HCT116 (cell line): Measurements from ENCODE around the gene SFTPA1. TPM values are rescaled to one million over a fixed set of nuclear protein-coding genes. Genes with fewer than 3 reads are reported as not detected.

Experiments used
- ATAC-seq: fragments of 200-7000 bp; cut with Tn5 transposase; 2 replicates; pipeline ENCODE4 v1.9.1; 2020; ENCODE audit warnings: mild to moderate bottlenecking, moderate library complexity
- BruUV-seq: library from RNA; stranded (reverse); fragments of 400-500 nt; replicated peaks from 2 replicates; lab custom pipeline; 2021; lab: Mats Ljungman, UMichigan
- CTCF ChIA-PET: fragments of 300-600 bp; sonication (Branson Sonifier 250); formaldehyde crosslinking; loops from one replicate; lab custom pipeline; 2021; ENCODE audit warnings: antibody characterized with exemption; lab: Charles Lee
- POLR2A ChIA-PET: fragments of 300-600, 350-600 bp; sonication (Branson Sonifier 250); formaldehyde crosslinking; loops from one replicate; lab custom pipeline; 2021; ENCODE audit warnings: antibody characterized with exemption; lab: Charles Lee
- RAD21 ChIA-PET, 2 experiments: fragments of 300-600 bp; sonication (Branson Sonifier 250); formaldehyde crosslinking; loops; one replicate each; lab custom pipeline; 2023; ENCODE audit warnings: low total read pairs in 2 of 2; ENCODE audit not compliant: uncharacterized antibody in 2 of 2, unreplicated experiment in 2 of 2, low non-redundant PET in 1 of 2; lab: Charles Lee
- DNase-seq: peaks from one replicate; pipeline ENCODE4 v3.0.0-alpha.2; 2010; ENCODE audit warnings: low read depth, low spot score
- H2AFZ ChIP-seq: fragments of 200-600 bp; shearing (Covaris generic), sonication (generic); 2 replicates; pipeline ENCODE4 v1.6.1; 2017; ENCODE audit warnings: low read depth, mixed run types, mixed read lengths, antibody characterized with exemption, low read length; ENCODE audit not compliant: poor library complexity, severe bottlenecking
- H3K27ac ChIP-seq: 2 replicates; pipeline ENCODE4 v1.5.1; 2012; ENCODE audit warnings: low read depth, low read length
- H3K27me3 ChIP-seq: fragments of 200-600 bp; sonication (generic); 2 replicates; pipeline ENCODE4 v1.6.1; 2016; ENCODE audit warnings: mixed run types, low read length, mixed read lengths; ENCODE audit not compliant: insufficient read depth
- H3K36me3 ChIP-seq, 2 experiments: fragments of 200-500 bp in 1 of 2; fragments of 200-600 bp in 1 of 2; sonication (Bioruptor generic) in 1 of 2; sonication (generic) in 1 of 2; 2 replicates each; pipeline versions ENCODE4 v1.5.1 to v1.6.1; 2014 to 2016; ENCODE audit warnings: low read length in 2 of 2, inconsistent platforms in 1 of 2, mixed read lengths in 1 of 2, mixed run types in 1 of 2; ENCODE audit not compliant: insufficient read depth in 2 of 2, control insufficient read depth in 1 of 2
- H3K4me1 ChIP-seq, 2 experiments: fragments of 200-600 bp in 1 of 2; sonication (generic) in 1 of 2; 2 replicates each; pipeline versions ENCODE4 v1.5.1 to v1.6.1; 2012 to 2017; ENCODE audit warnings: low read length in 2 of 2, inconsistent platforms in 1 of 2, mild to moderate bottlenecking in 1 of 2, mixed read lengths in 1 of 2, mixed run types in 1 of 2, moderate library complexity in 1 of 2; ENCODE audit not compliant: insufficient read depth in 2 of 2, control insufficient read depth in 1 of 2
- H3K4me2 ChIP-seq: fragments of 200-600 bp; sonication (generic); 2 replicates; pipeline ENCODE4 v1.6.1; 2017; ENCODE audit warnings: mixed run types, low read length, mixed read lengths
- H3K4me3 ChIP-seq, 2 experiments: fragments of 200-600 bp in 1 of 2; sonication (generic) in 1 of 2; replicated peaks in 1 of 2; 2 replicates each; pipeline ENCODE4 v1.5.1; 2011 to 2016; ENCODE audit warnings: low read length in 2 of 2, control low read depth in 1 of 2, low read depth in 1 of 2, mild to moderate bottlenecking in 1 of 2, mixed read lengths in 1 of 2, mixed run types in 1 of 2
- H3K79me2 ChIP-seq: fragments of 200-600 bp; sonication (generic); 2 replicates; pipeline ENCODE4 v1.6.1; 2017; ENCODE audit warnings: mild to moderate bottlenecking, mixed run types, low read length, moderate library complexity, mixed read lengths; ENCODE audit not compliant: insufficient read depth
- H3K9ac ChIP-seq: fragments of 200-600 bp; sonication (generic); 2 replicates; pipeline ENCODE4 v1.6.1; 2016; ENCODE audit warnings: low read length, mixed read lengths
- H3K9me2 ChIP-seq: fragments of 200-600 bp; sonication (generic), shearing (Covaris generic); 2 replicates; pipeline ENCODE4 v1.6.1; 2017; ENCODE audit warnings: mixed run types, mild to moderate bottlenecking, moderate library complexity; ENCODE audit not compliant: insufficient read depth
- H3K9me3 ChIP-seq, 2 experiments: fragments of 200-500 bp in 1 of 2; fragments of 200-600 bp in 1 of 2; sonication (Bioruptor generic) in 1 of 2; sonication (generic) in 1 of 2; 2 replicates each; pipeline ENCODE4 v1.6.1; 2014 to 2017; ENCODE audit warnings: low read length in 2 of 2, mixed read lengths in 2 of 2, inconsistent platforms in 1 of 2, low read depth in 1 of 2, mild to moderate bottlenecking in 1 of 2, mixed run types in 1 of 2, moderate library complexity in 1 of 2; ENCODE audit not compliant: control insufficient read depth in 1 of 2, insufficient read depth in 1 of 2
- H4K20me1 ChIP-seq: fragments of 200-600 bp; sonication (generic), shearing (Covaris generic); 2 replicates; pipeline ENCODE4 v1.6.1; 2017; ENCODE audit warnings: mixed run types, mild to moderate bottlenecking, moderate library complexity; ENCODE audit not compliant: insufficient read depth
- ATF3 ChIP-seq: IDR thresholded peaks from 2 replicates; pipeline ENCODE4 v1.6.1; 2012
- POLR2A ChIP-seq: IDR thresholded peaks from 2 replicates; pipeline ENCODE4 v1.7.0; 2011; ENCODE audit warnings: borderline replicate concordance; ENCODE audit not compliant: insufficient read depth, insufficient read length; ENCODE audit errors: extremely low read depth
- POLR2AphosphoS5 ChIP-seq: IDR thresholded peaks from 2 replicates; pipeline ENCODE4 v1.6.1; 2011; ENCODE audit warnings: mild to moderate bottlenecking, low read depth, low read length, moderate library complexity
- REST ChIP-seq: IDR thresholded peaks from 2 replicates; pipeline ENCODE4 v1.6.1; 2012; ENCODE audit warnings: low read depth
- SIN3A ChIP-seq: IDR thresholded peaks from 2 replicates; pipeline ENCODE4 v1.6.1; 2012; ENCODE audit warnings: low read depth
- SP1 ChIP-seq: IDR thresholded peaks from 2 replicates; pipeline ENCODE4 v1.6.1; 2012; ENCODE audit warnings: low read depth
- TCF7L2 ChIP-seq: IDR thresholded peaks from 2 replicates; pipeline ENCODE4 v1.7.0; 2011; ENCODE audit warnings: borderline replicate concordance, inconsistent platforms; ENCODE audit not compliant: insufficient read depth, insufficient read length; ENCODE audit errors: extremely low read depth
- intact Hi-C: fragments of 100-400 bp; cut with micrococcal nuclease; formaldehyde crosslinking; loops from 2 replicates; pipeline ENCODE4 v1.10.0; 2022
- total RNA-seq: library from RNA; stranded (reverse); gene quantifications from one replicate; pipeline ENCODE4 v1.2.1, GENCODE V29; 2021; ENCODE audit not compliant: unreplicated experiment
- TF ChIP-seq, protein P1 (sequence below): IDR thresholded peaks from 2 replicates; pipeline ENCODE4 v1.6.1; 2011; ENCODE audit warnings: mild to moderate bottlenecking, low read length, moderate library complexity; ENCODE audit not compliant: insufficient replicate concordance; ENCODE audit errors: extremely low read depth

The SFTPA1 gene
- total RNA-seq, 1 experiment from 2014 or later: 6.5 TPM

DNA sequence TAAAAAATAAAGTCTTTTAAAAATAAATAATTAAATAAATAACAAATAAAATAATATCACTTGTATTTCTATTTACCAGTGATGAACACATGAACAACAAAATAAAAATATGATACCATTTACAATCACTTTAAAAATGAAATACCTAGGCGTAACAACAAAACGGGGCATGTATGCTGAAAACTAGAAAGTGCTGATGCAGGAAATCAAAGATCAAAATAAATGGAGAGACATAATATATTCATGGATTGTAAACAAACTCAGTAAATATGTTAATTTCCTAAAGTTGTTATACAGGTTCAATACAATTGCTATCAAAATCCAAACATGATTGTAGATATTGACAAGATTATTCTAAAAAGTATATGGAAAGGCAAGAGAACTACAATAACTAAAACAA is 31.4 kb upstream of the SFTPA1 start (continued):
- TF ChIP-seq TCF7L2: no peak
- no peak for TF ChIP-seq REST
- TF ChIP-seq SP1: no peak
- TF ChIP-seq, protein P1, sequence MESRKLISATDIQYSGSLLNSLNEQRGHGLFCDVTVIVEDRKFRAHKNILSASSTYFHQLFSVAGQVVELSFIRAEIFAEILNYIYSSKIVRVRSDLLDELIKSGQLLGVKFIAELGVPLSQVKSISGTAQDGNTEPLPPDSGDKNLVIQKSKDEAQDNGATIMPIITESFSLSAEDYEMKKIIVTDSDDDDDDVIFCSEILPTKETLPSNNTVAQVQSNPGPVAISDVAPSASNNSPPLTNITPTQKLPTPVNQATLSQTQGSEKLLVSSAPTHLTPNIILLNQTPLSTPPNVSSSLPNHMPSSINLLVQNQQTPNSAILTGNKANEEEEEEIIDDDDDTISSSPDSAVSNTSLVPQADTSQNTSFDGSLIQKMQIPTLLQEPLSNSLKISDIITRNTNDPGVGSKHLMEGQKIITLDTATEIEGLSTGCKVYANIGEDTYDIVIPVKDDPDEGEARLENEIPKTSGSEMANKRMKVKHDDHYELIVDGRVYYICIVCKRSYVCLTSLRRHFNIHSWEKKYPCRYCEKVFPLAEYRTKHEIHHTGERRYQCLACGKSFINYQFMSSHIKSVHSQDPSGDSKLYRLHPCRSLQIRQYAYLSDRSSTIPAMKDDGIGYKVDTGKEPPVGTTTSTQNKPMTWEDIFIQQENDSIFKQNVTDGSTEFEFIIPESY: no peak
- TF ChIP-seq ATF3: no peak

- no peak overlapping the region for H3K4me2 ChIP-seq
- no TSS peak for BruUV-seq
- H3K27me3 ChIP-seq: no peaks in the 10 kb centered on the region
- no peaks in the 10 kb centered on the region for H3K36me3 ChIP-seq
- H4K20me1 ChIP-seq: no peaks in the 10 kb centered on the region
- ChIA-PET RAD21 (no interaction called here), POLR2A (no interaction called here), CTCF (no interaction called here)
- TF ChIP-seq SP1 (no peak), POLR2AphosphoS5 (no peak), POLR2A (no peak), SIN3A (no peak)
- no peaks in the 10 kb centered on the region for H3K9me2 ChIP-seq
- no peak overlapping the region for H2AFZ ChIP-seq
- no peak overlapping the region for H3K27ac ChIP-seq
- no peak for DNase-seq
- no peaks in the 10 kb centered on the region for H3K79me2 ChIP-seq
- no peaks in the 10 kb centered on the region for H3K9me3 ChIP-seq
- intact Hi-C loops: no loop called here
- no peak overlapping the region for H3K9ac ChIP-seq
- ATAC-seq: no peak
- H3K4me1 ChIP-seq: no peaks in the 10 kb centered on the region
- H3K4me3 ChIP-seq: no peak overlapping the region
Observed at GRCh38 chr10:79581044-79581443, 29.7 kb upstream of the SFTPA1 start.
